ENCODE results near the gene NEU1.
"Not testable (repeated sequence)": the region's sequence is repeated elsewhere in the genome, so short reads cannot be mapped to it uniquely, and the experiment has no call there.

The NEU1 gene

GRCh38 chr6:31877651-31878161, 15.1 kb upstream of the NEU1 start:
- DNase-seq (ENCODE audit: low read depth, low spot score): no peak
- H3K4me3 ChIP-seq (ENCODE audit: low read length): no peak overlapping the region

GRCh38 chr6:31877125-31877650, 14.6 kb upstream of the NEU1 start:
- no peak overlapping the region for H3K4me3 ChIP-seq (ENCODE audit: low read length)
- no peak for DNase-seq (ENCODE audit: low read depth, low spot score)

DNA sequence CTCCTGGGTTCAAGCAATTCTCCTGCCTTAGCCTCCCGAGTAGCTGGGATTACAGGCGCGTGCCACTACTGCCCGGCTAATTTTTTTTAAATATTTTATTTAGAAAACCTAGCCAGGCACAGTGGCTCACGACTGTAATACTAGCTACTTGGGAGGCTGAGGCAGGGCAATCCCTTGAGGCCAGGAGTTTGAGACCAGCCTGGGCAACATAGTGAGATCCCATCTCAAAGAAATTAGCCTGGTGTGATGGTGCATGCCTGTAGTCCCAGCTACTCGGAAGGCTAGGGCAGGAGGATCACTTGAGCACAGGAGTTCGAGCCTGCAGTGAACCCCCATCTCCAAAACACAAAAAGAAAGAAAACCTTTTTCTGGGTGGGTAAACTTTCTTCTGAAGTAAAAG, 13.7 kb upstream of the NEU1 start:
- no peak for DNase-seq (ENCODE audit: low read depth, low spot score)
- no peak overlapping the region for H3K4me3 ChIP-seq (ENCODE audit: low read length)

GRCh38 chr6:31875877-31876276, 13.3 kb upstream of the NEU1 start:
- no peak for DNase-seq (ENCODE audit: low read depth, low spot score)
- H3K4me3 ChIP-seq (ENCODE audit: low read length): no peak overlapping the region

DNA sequence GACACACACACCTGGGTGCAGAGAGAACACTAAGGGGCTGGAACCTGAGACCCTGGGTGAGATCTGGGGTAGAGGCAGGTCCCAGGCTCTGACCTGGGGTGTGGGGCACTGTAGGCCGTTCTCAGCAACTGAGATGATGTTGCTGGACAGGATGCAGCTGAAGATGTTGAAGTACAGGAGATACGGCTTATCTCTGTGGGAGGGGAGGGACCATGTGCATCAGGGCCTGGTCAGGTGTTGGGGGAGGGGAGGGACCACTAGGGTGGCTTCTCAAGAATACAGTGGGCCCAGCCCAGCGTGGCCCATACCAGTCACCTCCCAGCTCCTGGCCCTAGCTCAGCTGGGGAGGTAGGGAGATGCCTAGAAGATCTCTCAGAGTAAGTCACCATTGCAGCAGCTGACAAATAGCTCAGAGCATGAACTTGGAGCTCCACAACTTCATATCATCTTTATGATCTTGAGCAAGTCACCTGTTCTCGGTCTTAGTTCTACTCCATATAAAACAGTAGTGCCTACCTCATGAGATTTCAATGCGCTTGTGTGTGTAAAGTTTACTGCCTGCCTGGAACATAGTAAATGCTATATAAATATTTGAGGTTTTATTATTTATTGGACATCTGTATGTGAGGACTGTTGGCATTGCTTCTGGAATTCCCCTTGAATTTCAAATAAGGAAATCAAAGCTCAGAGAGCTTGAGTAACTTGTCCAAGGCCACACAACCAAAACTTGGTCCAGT, 12.4 kb upstream of the NEU1 start:
- DNase-seq (ENCODE audit: low read depth, low spot score): no peak
- no peak overlapping the region for H3K4me3 ChIP-seq (ENCODE audit: low read length)

- no peak overlapping the region for H3K4me3 ChIP-seq (ENCODE audit: low read length)
- DNase-seq (ENCODE audit: low read depth, low spot score): no peak
Observed at GRCh38 chr6:31874084-31874670, 11.6 kb upstream of the NEU1 start.

DNA sequence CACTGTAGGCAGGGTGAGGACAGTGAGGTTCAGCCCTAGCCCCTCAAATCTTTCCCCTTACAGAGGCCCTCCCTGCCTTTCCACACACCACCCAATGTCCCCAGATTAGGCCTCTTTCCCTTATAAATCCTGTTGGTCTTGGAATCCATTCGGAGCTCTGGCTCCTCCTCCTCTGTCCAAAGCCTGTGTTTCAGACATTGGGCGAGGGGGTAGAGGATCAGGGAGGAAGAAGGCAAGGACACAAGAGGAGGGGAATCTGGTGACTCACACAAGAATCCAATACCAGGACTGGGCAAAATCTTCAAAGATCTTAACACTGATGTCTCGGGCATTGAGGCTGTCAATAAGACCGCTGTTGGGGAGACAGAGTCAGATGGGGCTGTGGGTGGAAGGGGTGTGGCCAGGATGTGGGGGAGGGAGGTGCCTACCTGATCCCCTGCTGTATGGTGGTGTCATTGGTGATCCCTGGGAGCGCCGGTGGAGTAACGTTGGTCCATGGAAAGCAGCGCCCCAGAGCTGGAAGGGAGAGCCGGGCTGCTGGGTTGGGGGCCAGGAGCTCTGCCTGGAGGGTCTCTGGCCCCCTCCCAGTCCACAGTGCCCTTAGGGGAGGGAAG, 8.5 kb upstream of the NEU1 start:
- DNase-seq (ENCODE audit: low read depth, low spot score): no peak
- no peak overlapping the region for H3K4me3 ChIP-seq (ENCODE audit: low read length)

- no peak overlapping the region for H3K4me3 ChIP-seq (ENCODE audit: low read length)
- DNase-seq (ENCODE audit: low read depth, low spot score): no peak
Observed at GRCh38 chr6:31870385-31870921, 7.8 kb upstream of the NEU1 start.

DNA sequence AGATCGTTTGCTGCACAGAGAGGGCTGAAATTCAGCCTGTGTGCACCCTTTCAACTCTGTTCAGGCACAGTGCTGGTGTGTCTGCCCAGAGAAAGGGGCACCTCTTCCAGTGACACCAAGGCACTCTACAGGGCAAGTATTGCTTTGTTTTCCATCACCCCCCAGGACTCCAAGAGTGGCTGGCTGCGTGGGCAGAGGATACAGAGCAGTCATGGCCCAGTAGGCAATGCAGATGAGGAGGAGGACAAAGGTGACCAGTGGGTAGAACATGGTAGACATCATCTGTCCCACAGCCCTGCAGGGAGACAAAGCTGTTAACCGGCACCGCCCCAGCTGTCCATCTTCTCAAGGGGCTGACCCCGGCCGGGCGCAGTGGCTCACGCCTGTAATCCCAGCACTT, 6.7 kb upstream of the NEU1 start:
- H3K4me3 ChIP-seq (ENCODE audit: low read length): no peak overlapping the region
- no peak for DNase-seq (ENCODE audit: low read depth, low spot score)

DNA sequence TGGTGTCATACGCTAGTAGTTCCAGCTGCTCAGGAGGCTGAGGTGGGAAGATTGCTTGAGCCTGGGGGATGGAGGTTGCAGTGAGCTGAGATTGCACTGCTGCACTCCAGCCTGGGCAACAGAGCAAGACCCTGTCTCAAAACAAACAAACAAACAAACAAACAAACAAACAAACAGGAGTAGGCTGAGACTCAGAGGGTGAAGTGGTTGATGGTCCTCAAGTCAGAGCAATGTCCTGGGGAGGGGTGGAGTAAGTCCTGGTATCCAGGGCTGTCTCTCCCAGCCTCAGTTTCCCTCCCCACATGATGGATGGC, 6.0 kb upstream of the NEU1 start:
- DNase-seq (ENCODE audit: low read depth, low spot score): not testable (repeated sequence)

GRCh38 chr6:31865205-31866118, 2.8 kb upstream of the NEU1 start:
- no peak for DNase-seq (ENCODE audit: low read depth, low spot score)
- no peak overlapping the region for H3K4me3 ChIP-seq (ENCODE audit: low read length)

More for the DNA sequence above, 6.0 kb upstream of the NEU1 start:
- not testable (repeated sequence) for H3K4me3 ChIP-seq (ENCODE audit: low read length)

- DNase-seq (ENCODE audit: low read depth, low spot score): no peak
- no peak overlapping the region for H3K4me3 ChIP-seq (ENCODE audit: low read length)
Observed at GRCh38 chr6:31864818-31865204, 2.2 kb upstream of the NEU1 start.

GRCh38 chr6:31864123-31864562, 1.5 kb upstream of the NEU1 start:
- H3K4me3 ChIP-seq (ENCODE audit: low read length): peak overlapping the region; percentile 64
- not testable (repeated sequence) for DNase-seq (ENCODE audit: low read depth, low spot score)

GRCh38 chr6:31861919-31862343, 690 bp downstream of the NEU1 start:
- peak overlapping the region; percentile 69 for H3K4me3 ChIP-seq (ENCODE audit: low read length)
- no peak for DNase-seq (ENCODE audit: low read depth, low spot score)

DNA sequence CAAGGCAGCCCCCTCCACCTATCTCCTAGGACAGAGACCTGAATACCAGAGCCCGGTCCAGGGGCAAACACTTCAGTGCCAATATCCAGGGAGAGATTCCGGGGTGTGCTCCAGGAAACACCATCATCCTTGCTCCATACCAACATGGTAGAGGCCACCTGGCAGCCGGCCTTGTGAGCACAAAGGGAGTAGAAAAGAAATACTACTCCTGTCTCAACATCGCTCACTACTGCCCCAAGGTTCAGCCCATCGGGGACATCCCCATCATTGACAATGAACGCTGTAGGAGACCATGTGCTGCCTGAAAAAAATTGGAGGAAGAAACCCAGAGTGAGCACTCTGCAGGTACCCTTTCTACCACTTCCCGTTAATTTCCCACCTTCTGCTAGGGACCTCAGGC, 1.5 kb downstream of the NEU1 start:
- no peak for DNase-seq (ENCODE audit: low read depth, low spot score)
- no peak overlapping the region for H3K4me3 ChIP-seq (ENCODE audit: low read length)

DNA sequence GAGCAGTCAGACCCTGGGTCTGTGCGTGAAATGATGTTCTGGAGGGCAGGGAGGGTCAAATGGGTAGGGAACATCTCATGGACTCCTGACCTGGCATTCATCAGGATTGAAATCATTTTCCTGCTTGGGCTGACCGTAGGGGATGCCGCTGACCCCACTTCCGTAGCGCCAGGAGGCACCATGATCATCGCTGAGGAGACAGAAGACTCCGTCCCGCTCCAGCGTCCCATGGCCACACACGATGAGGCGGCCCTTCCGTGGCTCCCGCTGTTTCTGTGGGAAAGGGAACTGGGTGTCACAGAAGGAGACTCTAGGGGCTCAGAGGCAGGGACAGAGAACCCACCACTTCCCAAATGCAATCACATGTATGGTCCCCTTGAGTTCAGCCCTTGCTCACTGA, 2.3 kb downstream of the NEU1 start:
- no peak overlapping the region for H3K4me3 ChIP-seq (ENCODE audit: low read length)
- no peak for DNase-seq (ENCODE audit: low read depth, low spot score)

DNA sequence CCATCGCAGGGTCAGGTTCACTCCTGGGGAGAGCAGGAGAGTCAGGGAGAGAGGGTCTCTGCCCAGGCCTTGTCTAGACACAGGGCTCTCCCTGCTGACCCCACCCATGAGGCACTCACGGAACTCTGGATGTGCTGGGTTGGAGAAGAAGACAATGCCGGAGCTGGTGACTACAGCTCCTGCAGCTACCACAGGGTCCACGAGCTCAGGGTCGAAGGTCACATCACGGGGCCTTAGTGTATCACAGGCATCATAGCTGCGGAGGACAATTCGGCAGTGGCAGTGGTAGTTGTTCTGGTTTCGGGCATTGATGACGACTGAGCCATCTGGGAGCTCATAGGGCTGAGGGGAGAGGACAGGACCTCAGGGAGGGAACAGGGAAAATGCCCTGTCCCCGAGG, 2.7 kb downstream of the NEU1 start:
- no peak overlapping the region for H3K4me3 ChIP-seq (ENCODE audit: low read length)
- no peak for DNase-seq (ENCODE audit: low read depth, low spot score)

GRCh38 chr6:31858707-31859106, 3.9 kb downstream of the NEU1 start:
- H3K4me3 ChIP-seq (ENCODE audit: low read length): no peak overlapping the region
- DNase-seq (ENCODE audit: low read depth, low spot score): no peak

DNA sequence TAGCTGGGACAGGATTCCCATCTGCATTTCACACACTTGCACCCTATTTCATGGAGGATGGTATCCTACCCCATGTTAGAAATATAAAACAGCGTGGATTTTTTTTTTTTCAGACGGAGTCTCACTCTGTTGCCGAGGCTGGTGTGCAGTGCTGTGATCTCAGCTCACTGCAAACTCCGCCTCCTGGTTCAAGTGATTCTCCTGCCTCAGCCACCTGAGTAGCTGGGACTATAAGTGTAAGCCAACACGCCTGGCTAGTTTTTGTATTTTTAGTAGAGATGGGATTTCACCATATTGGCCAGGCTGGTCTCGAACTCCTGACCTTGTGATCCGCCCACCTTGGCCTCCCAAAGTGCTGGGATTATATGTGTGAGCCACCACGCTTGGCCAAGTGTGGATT, 4.8 kb downstream of the NEU1 start:
- not testable (repeated sequence) for DNase-seq (ENCODE audit: low read depth, low spot score); H3K4me3 ChIP-seq (ENCODE audit: low read length)
